Ecto neural progenitor cell (in vitro differentiated cells): ENCODE data around the gene DSG1.
"Not testable (repeated sequence)": the region's sequence is repeated elsewhere in the genome, so short reads cannot be mapped to it uniquely, and the experiment has no call there.

Experiments used
- DNase-seq: peaks from one replicate; pipeline ENCODE4 v3.0.0-alpha.2; 2018; ENCODE audit warnings: low spot score

The DSG1 gene

DNA sequence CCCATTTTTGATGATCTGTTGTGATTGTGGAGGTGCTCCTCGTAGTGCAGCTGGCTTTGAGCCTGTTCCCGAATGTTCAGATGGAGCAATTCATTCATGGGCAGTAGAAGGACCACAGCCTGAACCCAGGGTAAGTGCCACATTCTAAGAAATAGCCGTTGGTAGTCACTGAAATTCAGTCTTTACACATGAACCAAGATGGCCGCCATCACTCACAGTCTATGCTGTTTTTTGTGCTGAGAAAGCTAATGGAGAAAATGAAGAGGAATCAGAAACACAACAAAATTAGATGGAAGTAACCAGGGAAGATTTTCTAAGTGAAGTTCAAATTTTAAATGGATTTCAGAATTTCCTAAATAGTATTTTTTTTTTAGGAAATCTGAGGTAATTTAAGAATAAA, 25.5 kb downstream of the DSG1 start:
- no peak for DNase-seq

- not testable (repeated sequence) for DNase-seq
Observed at GRCh38 chr18:31353336-31353735, 35.4 kb downstream of the DSG1 start.

GRCh38 chr18:31354990-31355389, 37.0 kb downstream of the DSG1 start:
- no peak for DNase-seq

GRCh38 chr18:31356025-31356424, 38.1 kb downstream of the DSG1 start:
- DNase-seq: no peak

DNA sequence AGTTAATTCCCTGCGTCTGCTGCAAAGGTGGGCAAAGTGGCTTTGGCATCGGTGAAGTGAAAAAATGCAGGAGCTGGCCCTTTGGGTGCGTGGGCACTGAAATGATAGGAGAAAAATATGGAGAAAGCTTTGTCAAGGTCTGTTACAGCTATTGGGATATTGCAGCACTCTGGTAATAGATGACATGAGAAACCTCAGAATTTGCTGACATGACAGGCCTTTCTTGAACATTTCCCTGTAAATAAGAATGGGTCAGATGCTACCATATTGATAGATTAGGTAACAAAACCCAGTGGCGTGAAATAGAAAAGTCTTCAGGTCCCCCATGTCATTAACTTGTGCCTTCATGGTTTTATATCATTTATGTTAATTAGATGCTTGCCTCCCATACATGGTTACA, 46.2 kb downstream of the DSG1 start:
- DNase-seq: no peak

GRCh38 chr18:31369478-31369877, 51.5 kb downstream of the DSG1 start:
- DNase-seq: no peak

- no peak for DNase-seq
Observed at GRCh38 chr18:31371989-31372388, 54.0 kb downstream of the DSG1 start.

- no peak for DNase-seq
Observed at GRCh38 chr18:31373641-31374040, 55.7 kb downstream of the DSG1 start.

- no peak for DNase-seq
Observed at GRCh38 chr18:31376477-31376876, 58.5 kb downstream of the DSG1 start, which contains the start of gene DSG4. Gene DSG4 (plus strand): TSS chr18:31376777. CDS start chr18:31376912, 135 bp downstream.

DNA sequence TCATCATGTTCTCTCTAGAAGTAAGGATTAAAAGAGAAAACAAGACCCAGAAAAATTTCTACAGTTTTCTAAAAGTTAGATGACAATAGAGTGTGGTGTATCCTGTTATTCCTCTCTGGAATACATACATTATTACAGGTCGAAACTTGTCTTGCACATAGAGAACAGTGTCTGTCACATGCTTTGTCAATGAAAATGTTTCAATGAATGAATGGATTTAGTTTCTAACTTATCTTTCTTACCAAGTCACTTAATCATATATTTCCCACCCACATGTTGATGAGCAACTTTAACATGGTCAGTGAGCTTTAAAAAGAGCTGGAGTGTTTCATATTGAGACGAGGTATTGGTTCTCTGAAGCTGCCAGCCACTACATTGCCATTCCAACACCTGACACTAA, 63.0 kb downstream of the DSG1 start:
- no peak for DNase-seq

GRCh38 chr18:31382107-31382506, 64.1 kb downstream of the DSG1 start:
- DNase-seq: no peak

DNA sequence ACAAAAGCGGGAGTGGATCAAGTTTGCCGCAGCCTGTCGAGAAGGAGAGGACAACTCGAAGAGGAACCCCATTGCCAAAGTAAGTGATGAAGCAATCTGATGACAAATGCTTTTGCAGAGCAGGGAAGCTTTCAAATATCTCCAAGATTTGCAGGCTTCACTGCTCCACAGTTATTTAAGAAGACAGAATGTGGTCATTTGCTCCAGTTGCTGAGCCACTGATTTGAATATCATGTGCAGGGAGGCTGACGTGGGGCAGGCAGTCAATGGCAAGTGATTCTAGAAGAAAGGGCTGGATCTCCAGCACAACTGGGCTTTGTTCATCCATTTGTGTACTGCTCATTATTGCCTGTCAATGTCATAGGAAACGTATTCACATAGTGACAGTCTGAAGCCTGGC, 68.8 kb downstream of the DSG1 start:
- no peak for DNase-seq

- no peak for DNase-seq
Observed at GRCh38 chr18:31393286-31393685, 75.3 kb downstream of the DSG1 start.

DNA sequence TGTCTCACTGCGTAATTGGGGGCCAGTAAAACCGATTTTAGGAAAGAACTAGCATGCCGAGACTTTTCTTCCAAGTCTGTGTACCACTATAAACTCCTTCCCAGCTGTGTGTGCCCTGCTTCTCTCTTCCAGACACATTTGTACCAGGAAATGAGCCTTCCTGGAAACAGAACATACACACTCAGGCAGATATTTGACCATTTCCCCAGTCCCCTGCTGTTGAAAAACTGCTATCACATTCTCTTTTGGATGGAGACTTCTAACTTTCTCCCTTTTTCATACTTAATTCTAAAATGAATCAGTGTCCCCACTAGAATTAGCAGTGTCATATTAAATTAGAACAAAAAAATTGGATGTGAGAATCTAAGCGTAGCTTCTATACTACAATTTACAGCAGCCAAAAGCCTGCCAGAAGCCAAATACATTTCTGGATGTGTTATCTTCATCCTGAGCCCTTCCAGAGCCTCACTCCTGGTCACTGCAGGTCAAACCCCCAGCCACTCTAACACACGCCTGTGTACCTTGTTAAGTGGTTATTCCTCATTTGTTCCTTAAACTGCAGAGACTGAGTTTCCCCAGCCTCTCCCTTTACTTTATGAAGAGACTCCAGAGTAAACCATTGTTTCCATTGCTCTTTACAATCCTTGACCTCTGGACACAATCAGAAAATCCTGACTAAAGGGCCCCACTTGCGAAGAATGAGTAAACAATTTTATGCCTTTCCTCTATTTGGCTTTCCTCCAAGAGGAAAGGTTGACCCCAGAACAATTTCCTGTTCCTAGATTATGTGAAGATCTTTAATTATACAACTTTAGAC, 79.0 kb downstream of the DSG1 start:
- no peak for DNase-seq

DNA sequence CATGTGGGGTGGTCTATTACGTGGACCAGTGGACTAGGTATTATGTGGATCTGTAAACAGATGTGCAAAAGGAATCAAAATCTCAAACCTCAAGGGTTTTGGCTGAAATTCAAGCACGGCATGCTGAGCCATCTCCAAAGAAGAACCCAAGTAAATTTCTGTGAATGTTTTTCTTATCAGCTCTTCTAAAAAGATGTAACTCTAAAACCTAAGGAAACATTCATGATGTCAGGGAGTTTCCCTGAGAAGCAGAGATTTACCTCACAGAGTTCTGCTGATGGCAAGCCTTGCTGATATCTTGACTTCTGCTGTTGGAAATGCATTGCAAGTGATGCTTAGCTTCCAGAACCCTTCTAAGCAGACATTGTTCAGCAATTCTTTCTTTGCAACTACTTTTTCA, 80.2 kb downstream of the DSG1 start:
- no peak for DNase-seq

DNA sequence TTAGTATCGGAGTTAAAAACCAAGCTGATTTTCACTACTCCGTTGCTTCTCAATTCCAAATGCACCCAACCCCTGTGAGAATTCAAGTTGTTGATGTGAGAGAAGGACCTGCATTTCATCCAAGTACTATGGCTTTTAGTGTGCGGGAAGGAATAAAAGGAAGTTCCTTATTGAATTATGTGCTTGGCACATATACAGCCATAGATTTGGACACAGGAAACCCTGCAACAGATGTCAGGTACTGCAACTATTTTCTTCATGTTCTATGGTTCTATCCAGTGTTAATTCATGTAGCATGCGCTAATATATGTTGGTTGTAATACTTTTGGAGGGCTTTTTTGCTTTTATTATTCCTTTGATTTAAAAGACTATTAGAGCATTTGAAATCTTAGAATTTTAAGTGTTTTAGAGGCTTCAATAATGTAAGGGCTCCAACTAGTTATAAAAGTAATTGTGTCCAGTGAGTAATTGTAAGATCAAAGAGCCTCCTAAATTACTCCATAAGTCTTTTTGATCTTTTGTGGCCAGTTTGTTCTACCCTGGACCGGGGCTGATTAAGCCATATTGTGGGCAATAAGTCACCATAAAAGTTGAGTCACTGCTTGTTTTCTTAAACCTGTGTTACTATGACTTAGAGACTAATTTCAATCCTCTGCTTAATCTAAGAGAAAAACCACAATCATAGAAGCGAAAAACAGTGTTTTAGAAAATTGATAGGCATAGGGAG, 81.5 kb downstream of the DSG1 start:
- DNase-seq: no peak

GRCh38 chr18:31401156-31402025, 83.4 kb downstream of the DSG1 start:
- DNase-seq: no peak

DNA sequence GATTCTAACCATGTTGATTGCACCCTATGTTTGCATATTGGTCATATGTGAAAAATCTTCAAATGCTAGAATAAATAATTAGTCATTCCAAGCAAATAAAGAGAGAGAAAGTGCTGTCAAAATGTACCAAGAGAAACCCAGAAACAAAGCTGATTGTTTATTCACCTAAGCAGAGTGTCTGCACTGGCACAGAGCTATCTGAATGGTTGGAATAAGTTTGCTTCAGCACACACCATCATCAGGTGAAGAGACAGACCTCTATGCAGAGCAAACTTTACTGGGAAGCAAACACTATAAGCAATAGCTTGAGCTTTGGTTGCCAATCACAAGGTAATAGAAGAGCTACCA, 84.0 kb downstream of the DSG1 start:
- no peak for DNase-seq

GRCh38 chr18:31403409-31403808, 85.4 kb downstream of the DSG1 start:
- DNase-seq: no peak
